ENCODE results near the gene PLIN3.
A peak's percentile ranks its signal among the peaks of the same experiment; 100 is the strongest.

The PLIN3 gene

GRCh38 chr19:4791183-4792018 is 76.1 kb downstream of the PLIN3 start, which contains the start of gene FEM1A:
TSS of gene FEM1A (plus strand) at chr19:4791734. CDS start at chr19:4791855, 121 bp downstream.
- H3K9me3 ChIP-seq (ENCODE audit: control insufficient read depth, insufficient read depth, low read depth, low read length): no peaks in the 10 kb centered on the region
- H3K4me3 ChIP-seq (ENCODE audit: low read depth, low read length): peak within 1 kb of the TSS; percentile 97
- H3K36me3 ChIP-seq (ENCODE audit: control insufficient read depth in 2 of 2, insufficient read depth in 1 of 2, low read length in 2 of 2): peaks cover 0 to 30% of the 10 kb centered on the region in 2 experiments; a peak in 2 of 3 replicates
- H3K27ac ChIP-seq (ENCODE audit: extremely low read depth, low read depth, low read length): peak within 1 kb of the TSS; percentile 88
- no peaks in the 10 kb centered on the region; the same call in 1 of the 2 replicates for H3K4me1 ChIP-seq (ENCODE audit: control insufficient read depth, insufficient read depth, low read length)
- ChIA-PET POLR2A (interaction anchor here (0.5 to 1.7 kb wide), 16 partner anchors 9 to 392 kb away, joined by 3 to 13 read pairs (median 4); partner anchors contain the start of genes DPP9, HDGFL2 and PLIN5), CTCF (interaction anchor here (0.6 to 8.6 kb wide), 34 partner anchors 9 to 391 kb away, joined by 3 to 154 read pairs (median 5); partner anchors contain the start of genes PLIN5 and SH3GL1)
- TF ChIP-seq ZNF843 (tag by site-specific recombination; IDR thresholded peaks at IDR 0.05) (0 out of 2 replicates have a peak, but pooled peaks have one; percentile 25), KLF1 (tag by site-specific recombination; IDR thresholded peaks at IDR 0.05) (no peak), EGR2 (tag by site-specific recombination; IDR thresholded peaks at IDR 0.05; ENCODE audit: low read depth) (no peak), ZBTB21 (tag by site-specific recombination; IDR thresholded peaks at IDR 0.05) (peak; percentile 100), ZNF639 (tag by site-specific recombination; IDR thresholded peaks at IDR 0.05) (peak; percentile 79), ZBTB17 (tag by site-specific recombination; IDR thresholded peaks at IDR 0.05) (peak; percentile 82), ZNF654 (tag by site-specific recombination; IDR thresholded peaks at IDR 0.05; ENCODE audit: low read depth) (peak; percentile 81), TRIM28 (IDR thresholded peaks at IDR 0.05; ENCODE audit: borderline replicate concordance, low read length) (no peak), ZNF777 (tag by site-specific recombination; IDR thresholded peaks at IDR 0.05; ENCODE audit: borderline replicate concordance) (peak; percentile 49; the same call in 1 of the 2 replicates), ZFP69B (tag by site-specific recombination; IDR thresholded peaks at IDR 0.05) (no peak), REPIN1 (tag by site-specific recombination; IDR thresholded peaks at IDR 0.05; ENCODE audit: low read depth) (no peak), ZNF335 (tag by site-specific recombination; conservative IDR thresholded peaks at IDR 0.05) (peak; percentile 61), SP3 (tag by site-specific recombination; IDR thresholded peaks at IDR 0.05) (peak; percentile 92), PATZ1 (tag by site-specific recombination; IDR thresholded peaks at IDR 0.05) (peak; percentile 42), ZNF394 (tag by site-specific recombination; IDR thresholded peaks at IDR 0.05; ENCODE audit: borderline replicate concordance) (peak; percentile 72), ZEB2 (tag by site-specific recombination; IDR thresholded peaks at IDR 0.05) (peak; percentile 60; the same call in 1 of the 2 replicates), BCL11A (tag by site-specific recombination; IDR thresholded peaks at IDR 0.05; ENCODE audit: low read depth) (no peak), ZNF140 (tag by site-specific recombination; IDR thresholded peaks at IDR 0.05) (no peak), FEZF1 (tag by site-specific recombination; IDR thresholded peaks at IDR 0.05) (peak; percentile 75), ZNF391 (tag by site-specific recombination; IDR thresholded peaks at IDR 0.05; ENCODE audit: borderline replicate concordance, low read depth) (peak; percentile 35; the same call in 1 of the 2 replicates), SP2 (tag by site-specific recombination; IDR thresholded peaks at IDR 0.05) (peak; percentile 88), ZNF629 (tag by site-specific recombination; IDR thresholded peaks at IDR 0.05) (peak; percentile 100), ZNF776 (tag by site-specific recombination; IDR thresholded peaks at IDR 0.05; ENCODE audit: borderline replicate concordance) (no peak), INSM2 (tag by site-specific recombination; IDR thresholded peaks at IDR 0.05) (peak; percentile 59; the same call in 1 of the 2 replicates), ZNF311 (tag by site-specific recombination; IDR thresholded peaks at IDR 0.05; ENCODE audit: borderline replicate concordance) (no peak), ZNF624 (tag by site-specific recombination; IDR thresholded peaks at IDR 0.05) (no peak), KLF8 (tag by site-specific recombination; IDR thresholded peaks at IDR 0.05) (peak; percentile 92), ZNF501 (tag by site-specific recombination; IDR thresholded peaks at IDR 0.05) (no peak), BCL11B (tag by site-specific recombination; IDR thresholded peaks at IDR 0.05; ENCODE audit: low read depth) (no peak), ZNF692 (tag by site-specific recombination; IDR thresholded peaks at IDR 0.05) (peak; percentile 53), SP7 (tag by site-specific recombination; IDR thresholded peaks at IDR 0.05) (peak; percentile 41; the same call in 1 of the 2 replicates), ZFP37 (tag by site-specific recombination; IDR thresholded peaks at IDR 0.05) (0 out of 2 replicates have a peak, but pooled peaks have one; percentile 29)
